Fibroblast of lung (primary cell): Measurements from ENCODE around the gene TTC33. TPM values are rescaled to one million over a fixed set of nuclear protein-coding genes. Genes with fewer than 3 reads are reported as not detected.
"Not testable (repeated sequence)": the region's sequence is repeated elsewhere in the genome, so short reads cannot be mapped to it uniquely, and the experiment has no call there.

Experiments
- DNase-seq, 2 donors: peaks; one replicate each; pipeline versions ENCODE4 v3.0.0 to v3.0.0-alpha.2; 2010; ENCODE audit warnings: low read depth in 2 of 2
- H2AFZ ChIP-seq: 2 replicates; pipeline ENCODE4 v1.5.1; 2012; ENCODE audit warnings: low read length, control low read depth, inconsistent platforms
- H3K27ac ChIP-seq: 2 replicates; pipeline ENCODE4 v1.5.1; 2011; ENCODE audit warnings: low read length, control low read depth; ENCODE audit not compliant: insufficient read depth
- H3K27me3 ChIP-seq: 2 replicates; pipeline ENCODE4 v1.5.1; 2011; ENCODE audit warnings: mild to moderate bottlenecking, low read length; ENCODE audit not compliant: control insufficient read depth, insufficient read depth
- H3K36me3 ChIP-seq: 2 replicates; pipeline ENCODE4 v1.5.1; 2011; ENCODE audit warnings: low read length; ENCODE audit not compliant: control insufficient read depth, insufficient read depth
- H3K4me1 ChIP-seq: 2 replicates; pipeline ENCODE4 v1.5.1; 2011; ENCODE audit warnings: low read length; ENCODE audit not compliant: control insufficient read depth, insufficient read depth; ENCODE audit errors: extremely low read depth
- H3K4me2 ChIP-seq: 2 replicates; pipeline ENCODE4 v1.5.1; 2011; ENCODE audit warnings: low read length, control low read depth; ENCODE audit not compliant: insufficient read depth; ENCODE audit errors: extremely low read depth
- H3K4me3 ChIP-seq, 4 experiments: fragments of 200-600 bp in 1 of 4; sonication (generic) in 1 of 4; replicated peaks in 1 of 4; 2 replicates each; pipeline ENCODE4 v1.5.1; 2011 to 2016; ENCODE audit warnings: low read length in 4 of 4, low read depth in 3 of 4, mild to moderate bottlenecking in 3 of 4, control low read depth in 2 of 4, inconsistent platforms in 1 of 4, mixed read lengths in 1 of 4; ENCODE audit not compliant: insufficient read depth in 1 of 4; ENCODE audit errors: control extremely low read depth in 1 of 4
- H3K79me2 ChIP-seq: 2 replicates; pipeline ENCODE4 v1.5.1; 2012; ENCODE audit warnings: mild to moderate bottlenecking, low read length, inconsistent platforms; ENCODE audit not compliant: control insufficient read depth, insufficient read depth
- H3K9ac ChIP-seq: 2 replicates; pipeline ENCODE4 v1.5.1; 2011; ENCODE audit warnings: mild to moderate bottlenecking, low read length, control low read depth; ENCODE audit not compliant: insufficient read depth
- H3K9me3 ChIP-seq: 2 replicates; pipeline ENCODE4 v1.5.1; 2012; ENCODE audit warnings: low read depth, low read length; ENCODE audit not compliant: control insufficient read depth, insufficient read depth
- H4K20me1 ChIP-seq: 2 replicates; pipeline ENCODE4 v1.5.1; 2011; ENCODE audit warnings: low read length; ENCODE audit not compliant: control insufficient read depth, insufficient read depth; ENCODE audit errors: extremely low read depth
- EZH2 ChIP-seq: IDR thresholded peaks from 2 replicates; pipeline ENCODE4 v1.5.1; 2012; ENCODE audit warnings: low read length, control low read depth, mild to moderate bottlenecking; ENCODE audit errors: missing control alignments
- polyA plus RNA-seq, 2 donors: library from polyadenylated mRNA; depleted of rRNA in 1 of 2; stranded (reverse) in 1 of 2; unstranded in 1 of 2; fragments of >200 nt; gene quantifications; 2 replicates each; pipeline ENCODE4 v1.2.1, GENCODE V29; 2011 to 2012; ENCODE audit warnings: missing spikeins in 1 of 2
- total RNA-seq: library from RNA; depleted of rRNA; stranded (reverse); fragments of >200 nt; gene quantifications from 2 replicates; pipeline ENCODE4 v1.2.1, GENCODE V29; 2014
- TF ChIP-seq, protein P1 (sequence below), 2 donors: IDR thresholded peaks in 1 of 2; conservative IDR thresholded peaks in 1 of 2; 1 replicate in 1 of 2; 2 replicates in 1 of 2; pipeline ENCODE4 v1.5.1; 2011 to 2012; ENCODE audit warnings: low read length in 2 of 2, control low read depth in 1 of 2, inconsistent platforms in 1 of 2, low read depth in 1 of 2, mild to moderate bottlenecking in 1 of 2

TTC33 gene
- total and polyA plus RNA-seq, 2 donors (not counting 1 experiment from before 2014, with no cell fraction given), result 8.7 to 16.3 TPM

DNA sequence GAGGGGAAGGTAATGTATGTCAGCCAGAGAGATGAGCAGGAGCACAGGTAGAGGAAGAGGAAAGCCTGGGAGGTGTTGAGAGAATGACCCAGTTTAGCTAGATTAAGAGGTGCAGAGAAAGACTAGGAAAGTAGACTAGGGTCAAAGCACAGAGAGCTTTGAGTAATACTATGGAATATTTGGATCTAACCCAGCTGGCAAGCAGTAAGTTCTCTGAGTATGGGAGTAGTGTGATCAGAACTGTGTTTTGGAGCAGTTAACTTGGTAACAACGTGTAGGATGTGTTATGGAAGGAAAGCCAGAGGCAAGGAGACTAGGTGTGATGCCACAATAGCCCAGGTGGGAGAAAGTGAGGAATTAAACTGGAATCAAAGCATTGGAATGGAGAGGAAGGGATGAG, 160.9 kb downstream of the TTC33 start:
- H2AFZ ChIP-seq, result no peak overlapping the region
- no peak for TF ChIP-seq EZH2
- TF ChIP-seq, protein P1, sequence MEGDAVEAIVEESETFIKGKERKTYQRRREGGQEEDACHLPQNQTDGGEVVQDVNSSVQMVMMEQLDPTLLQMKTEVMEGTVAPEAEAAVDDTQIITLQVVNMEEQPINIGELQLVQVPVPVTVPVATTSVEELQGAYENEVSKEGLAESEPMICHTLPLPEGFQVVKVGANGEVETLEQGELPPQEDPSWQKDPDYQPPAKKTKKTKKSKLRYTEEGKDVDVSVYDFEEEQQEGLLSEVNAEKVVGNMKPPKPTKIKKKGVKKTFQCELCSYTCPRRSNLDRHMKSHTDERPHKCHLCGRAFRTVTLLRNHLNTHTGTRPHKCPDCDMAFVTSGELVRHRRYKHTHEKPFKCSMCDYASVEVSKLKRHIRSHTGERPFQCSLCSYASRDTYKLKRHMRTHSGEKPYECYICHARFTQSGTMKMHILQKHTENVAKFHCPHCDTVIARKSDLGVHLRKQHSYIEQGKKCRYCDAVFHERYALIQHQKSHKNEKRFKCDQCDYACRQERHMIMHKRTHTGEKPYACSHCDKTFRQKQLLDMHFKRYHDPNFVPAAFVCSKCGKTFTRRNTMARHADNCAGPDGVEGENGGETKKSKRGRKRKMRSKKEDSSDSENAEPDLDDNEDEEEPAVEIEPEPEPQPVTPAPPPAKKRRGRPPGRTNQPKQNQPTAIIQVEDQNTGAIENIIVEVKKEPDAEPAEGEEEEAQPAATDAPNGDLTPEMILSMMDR (conservative IDR thresholded peaks at IDR 0.05 in 1 of 2, IDR thresholded peaks at IDR 0.05 in 1 of 2; ENCODE audit: low read depth in 1 of 2, low read length in 2 of 2), result no peak
- no peaks in the 10 kb centered on the region for H3K9me3 ChIP-seq
- no peak overlapping the region for H3K9ac ChIP-seq
- no peaks in the 10 kb centered on the region for H3K27me3 ChIP-seq
- H4K20me1 ChIP-seq, result no peaks in the 10 kb centered on the region
- H3K4me1 ChIP-seq, result peaks cover 2% of the 10 kb centered on the region
- no peaks in the 10 kb centered on the region for H3K79me2 ChIP-seq
- no peak overlapping the region for H3K4me2 ChIP-seq
- no peaks in the 10 kb centered on the region for H3K36me3 ChIP-seq
- H3K27ac ChIP-seq, result no peak overlapping the region
- DNase-seq, result peak; percentile 44 to 70
- no peak overlapping the region for H3K4me3 ChIP-seq

GRCh38 chr5:40591727-40592396, 163.9 kb downstream of the TTC33 start:
- H3K4me2 ChIP-seq, DNase-seq, H2AFZ ChIP-seq, H3K79me2 ChIP-seq, H3K9ac ChIP-seq, H3K4me1 ChIP-seq, H3K4me3 ChIP-seq, H3K9me3 ChIP-seq, H4K20me1 ChIP-seq, H3K27ac ChIP-seq, H3K27me3 ChIP-seq, H3K36me3 ChIP-seq: not testable (repeated sequence)

- Histone ChIP-seq H3K36me3 (no peaks in the 10 kb centered on the region), H3K9me3 (no peaks in the 10 kb centered on the region), H2AFZ (no peak overlapping the region), H3K4me2 (no peak overlapping the region), H3K9ac (no peak overlapping the region), H3K79me2 (no peaks in the 10 kb centered on the region), H3K4me1 (no peaks in the 10 kb centered on the region), H3K27me3 (no peaks in the 10 kb centered on the region), H4K20me1 (no peaks in the 10 kb centered on the region), H3K27ac (no peak overlapping the region), H3K4me3 (no peak overlapping the region)
- peak in 1 of 2 donors; percentile 34 for DNase-seq
- no peak for TF ChIP-seq EZH2
- TF ChIP-seq, protein P1 (conservative IDR thresholded peaks at IDR 0.05 in 1 of 2, IDR thresholded peaks at IDR 0.05 in 1 of 2; ENCODE audit: low read depth in 1 of 2, low read length in 2 of 2), result no peak
Measured at GRCh38 chr5:40587376-40587775, 168.4 kb downstream of the TTC33 start.
